HG03175 (cell line): Measurements from ENCODE around the gene C1D.
"Not testable (repeated sequence)": the region's sequence is repeated elsewhere in the genome, so short reads cannot be mapped to it uniquely, and the experiment has no call there.

ENCODE experiments used
- ATAC-seq: cut with Tn5 transposase; IDR thresholded peaks from one replicate; pipeline ENCODE4 v1.9.1; 2021; ENCODE audit warnings: mild to moderate bottlenecking, moderate library complexity; ENCODE audit not compliant: unreplicated experiment

The C1D gene

DNA sequence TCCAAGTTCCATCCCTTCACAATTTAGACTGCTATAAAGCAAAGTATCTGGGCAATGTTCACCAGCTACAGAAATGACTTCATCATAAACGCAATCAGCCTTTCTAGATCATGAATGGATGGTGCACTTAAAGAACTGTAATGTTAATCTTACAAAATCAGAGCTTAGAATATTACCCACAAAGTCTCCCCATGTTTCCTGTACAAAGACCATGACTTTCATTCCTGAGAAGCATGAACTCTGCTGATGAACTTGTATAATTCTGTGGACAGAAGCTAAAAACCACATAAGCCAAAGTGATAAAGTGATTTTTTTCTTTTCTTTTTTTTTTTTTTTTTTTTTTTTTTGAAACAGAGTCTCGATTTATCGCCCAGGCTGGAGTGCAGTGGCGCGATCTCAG is 53.3 kb downstream of the C1D start:
- ATAC-seq, result no peak

DNA sequence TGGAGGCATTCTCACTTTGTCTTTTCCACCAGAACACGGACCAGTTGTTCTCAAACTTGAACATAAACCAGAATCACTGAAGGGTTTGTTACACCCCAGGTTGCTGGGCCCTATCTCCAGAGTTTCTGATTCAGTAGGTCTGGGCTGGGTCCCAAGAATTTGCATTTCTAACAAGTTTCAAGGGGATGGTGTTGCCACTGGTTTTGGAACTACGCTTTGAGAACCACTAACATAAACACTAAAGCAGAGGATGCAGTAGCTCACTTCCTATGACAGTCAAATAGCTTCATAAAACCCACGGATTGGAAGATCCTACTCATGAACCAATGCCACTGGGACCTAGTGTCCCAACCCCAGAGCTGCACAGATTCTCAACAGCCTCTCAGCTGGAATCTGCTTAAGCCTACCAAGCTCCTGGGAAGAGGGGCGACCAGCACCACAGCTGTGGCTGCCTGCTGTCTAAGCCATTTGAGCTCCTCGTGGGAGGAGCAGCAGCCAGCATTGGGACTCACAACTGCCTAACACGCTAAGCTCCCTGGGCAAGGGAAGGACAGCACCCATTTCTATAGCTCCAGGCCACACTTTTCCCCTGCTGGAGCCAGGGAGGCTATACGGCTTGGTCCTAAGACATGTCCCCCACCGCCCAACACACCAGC is 62.5 kb downstream of the C1D start:
- ATAC-seq, result no peak

DNA sequence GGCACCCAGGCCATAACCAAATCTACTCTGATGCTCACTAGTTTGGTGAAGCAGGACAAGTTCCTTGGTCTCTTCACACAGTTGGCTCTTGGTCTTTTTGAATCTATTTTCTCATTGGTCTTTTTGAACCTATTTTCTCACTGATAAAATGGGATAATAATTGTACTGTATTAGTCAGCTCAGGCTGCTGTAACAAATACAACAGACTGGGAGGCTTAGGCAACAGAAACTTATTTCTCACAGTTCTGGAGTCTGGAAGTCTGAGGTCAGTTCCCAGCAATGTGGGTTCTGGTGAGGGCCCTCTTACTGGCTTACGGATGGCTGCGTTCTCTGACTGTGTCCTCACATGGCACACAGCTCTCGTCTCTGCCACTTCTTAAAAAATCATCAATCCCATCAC is 63.5 kb downstream of the C1D start:
- ATAC-seq, result no peak

DNA sequence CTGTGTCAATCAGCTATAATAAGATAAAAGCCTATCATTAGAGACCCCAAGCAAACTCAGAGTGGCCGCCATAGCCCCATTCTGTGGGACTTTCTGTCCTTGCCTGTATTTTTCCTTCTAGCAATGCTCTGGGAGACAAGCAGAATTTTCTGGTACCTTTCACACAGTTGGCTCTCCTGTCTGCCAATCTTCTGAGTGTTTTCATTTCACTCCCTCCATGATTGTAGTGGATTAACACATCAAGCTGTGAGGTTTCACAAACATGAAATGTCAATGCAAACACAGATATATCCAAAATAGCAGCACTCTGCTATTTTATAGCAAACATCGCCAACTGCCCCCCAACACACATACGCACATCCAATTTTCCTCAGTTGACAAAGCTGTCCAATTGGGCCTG is 64.9 kb downstream of the C1D start:
- no peak for ATAC-seq

DNA sequence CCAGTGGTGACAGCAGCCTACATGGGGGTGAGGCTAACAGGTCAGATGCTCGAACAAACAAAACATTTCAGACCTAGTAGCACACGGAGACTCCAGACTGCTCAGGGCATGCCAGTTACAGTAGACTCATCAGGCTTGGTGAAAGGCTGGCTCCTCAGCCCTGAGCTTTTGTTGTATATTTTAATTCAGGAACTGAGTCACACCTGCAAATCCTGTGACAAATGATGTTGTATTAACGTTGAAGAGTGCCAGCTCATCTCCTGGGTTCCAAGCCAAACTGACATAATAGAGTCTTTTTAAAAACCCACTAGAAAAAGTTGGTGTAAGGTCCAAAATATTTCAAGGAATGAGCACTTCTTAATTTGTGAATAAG is 65.3 kb downstream of the C1D start:
- ATAC-seq, result no peak

DNA sequence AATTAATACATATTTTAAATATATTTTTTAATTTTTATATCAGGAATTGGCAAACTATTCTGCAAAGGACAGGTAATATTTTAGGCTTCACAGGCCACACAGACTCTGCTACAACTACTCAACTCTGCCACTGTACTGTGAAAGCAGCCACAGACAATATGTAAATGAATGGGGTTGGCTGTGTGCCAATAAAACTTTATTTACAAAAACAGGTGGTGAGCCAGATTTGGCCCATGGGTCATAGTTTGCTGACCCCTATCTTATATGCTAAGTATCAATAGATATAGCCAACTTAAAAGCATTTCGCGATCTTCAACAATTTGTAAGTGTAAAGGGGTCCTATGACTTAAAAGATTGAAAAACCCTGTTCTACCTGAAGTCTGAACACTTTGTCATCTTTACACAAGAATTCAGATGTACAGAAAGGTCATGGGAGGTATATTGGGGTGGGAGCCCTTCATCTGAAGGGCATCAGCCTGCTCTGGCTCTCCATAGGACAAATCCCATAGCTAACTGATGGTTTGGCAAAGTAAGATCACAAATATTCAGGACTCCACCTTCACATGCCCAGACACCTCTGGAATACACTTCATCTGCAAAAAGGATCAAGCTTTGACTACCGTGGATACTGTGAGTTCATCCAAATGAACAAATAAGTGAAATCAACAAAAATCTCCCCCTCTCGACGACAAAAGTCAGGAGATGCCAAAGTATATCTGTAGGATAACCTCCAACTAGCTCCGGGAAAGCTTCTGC is 65.9 kb downstream of the C1D start:
- ATAC-seq, result no peak

DNA sequence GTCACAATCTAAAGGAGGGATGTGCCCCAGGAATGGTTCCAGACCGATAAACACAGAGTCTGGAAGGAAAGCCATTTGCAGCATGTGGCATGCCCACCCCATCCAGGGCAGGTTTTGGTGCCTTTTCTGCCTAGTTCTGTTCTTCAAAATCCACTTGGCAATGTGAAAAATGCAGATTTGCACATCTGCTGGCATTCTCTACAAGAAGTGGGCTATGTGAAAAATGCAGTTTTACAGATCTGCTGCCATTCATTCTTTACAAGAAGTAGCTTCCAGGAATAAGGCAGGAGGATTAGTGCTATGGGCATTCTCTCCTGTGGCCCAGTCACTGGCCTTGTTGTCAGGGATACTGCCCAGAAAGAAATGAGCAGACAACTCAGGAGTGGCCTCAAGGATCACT is 68.1 kb downstream of the C1D start:
- ATAC-seq, result no peak

DNA sequence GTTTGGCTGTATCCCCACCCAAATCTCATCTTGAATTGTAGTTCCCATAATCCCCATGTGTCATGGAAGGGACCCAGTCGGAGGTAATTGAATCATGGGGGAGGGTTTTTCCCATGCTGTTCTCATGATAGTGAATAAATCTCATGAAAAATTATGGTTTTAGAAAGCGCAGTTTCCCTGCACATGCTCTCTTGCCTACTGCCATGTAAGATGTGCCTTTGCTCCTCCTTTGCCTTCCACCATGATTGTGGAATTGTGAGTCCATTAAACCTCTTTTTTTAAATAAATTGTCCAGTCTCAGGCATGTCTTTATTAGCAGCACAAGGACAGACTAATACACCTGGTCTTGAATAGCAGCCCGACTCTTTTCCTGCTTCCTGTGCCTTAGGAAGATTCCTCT is 68.7 kb downstream of the C1D start:
- not testable (repeated sequence) for ATAC-seq

DNA sequence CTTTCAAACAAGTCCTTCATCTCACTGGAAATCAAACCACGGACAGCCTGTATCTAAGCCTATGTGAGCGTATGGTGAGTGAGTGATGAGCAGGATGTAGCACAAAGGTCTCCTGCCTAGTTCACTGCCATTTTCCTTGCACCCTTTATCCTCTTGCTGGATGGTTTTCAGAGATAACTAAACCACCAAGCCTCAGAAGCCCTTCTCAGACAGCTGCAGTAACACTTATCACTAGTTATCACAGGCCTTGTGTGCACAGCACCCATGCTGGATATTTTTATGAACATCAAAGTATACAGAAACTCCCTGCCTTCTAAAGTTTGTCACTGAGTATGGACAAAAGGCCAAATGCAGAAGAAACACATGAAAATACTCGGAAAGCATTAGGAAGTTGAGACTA is 69.5 kb downstream of the C1D start:
- no peak for ATAC-seq

DNA sequence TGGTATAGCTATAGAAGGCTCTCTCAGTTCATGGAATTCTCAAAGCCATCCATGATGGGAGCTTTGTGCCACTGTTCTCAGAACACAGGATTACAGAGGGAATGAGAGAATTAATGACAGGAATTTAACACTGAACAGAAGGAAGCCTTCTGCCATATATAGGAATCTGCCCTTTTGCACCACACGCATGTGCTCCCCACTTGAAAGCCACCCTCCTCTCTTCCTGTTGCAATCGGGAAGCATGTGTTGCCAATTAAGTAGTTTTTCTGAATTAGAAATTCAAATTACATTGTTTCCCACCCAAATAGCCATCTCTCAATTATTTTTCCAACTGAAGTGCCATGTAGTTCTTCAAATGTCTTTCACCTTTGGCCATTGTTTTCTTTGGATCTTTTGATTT is 71.3 kb downstream of the C1D start:
- ATAC-seq, result no peak
